ENCODE data around the gene RGS7. TPM values are rescaled to one million over a fixed set of nuclear protein-coding genes. Genes with fewer than 3 reads are reported as not detected.

Gene RGS7
- polyA plus RNA-seq, 1 donor from 2014 or later = 24.2 TPM

- no peaks in the 10 kb centered on the region for H3K36me3 ChIP-seq (ENCODE audit: insufficient read depth, low read length)
- H2AFZ ChIP-seq (ENCODE audit: low read depth, low read length) = no peak overlapping the region
- H4K20me1 ChIP-seq (ENCODE audit: insufficient read depth) = no peaks in the 10 kb centered on the region
- H3K9me3 ChIP-seq (ENCODE audit: low read length) = no peaks in the 10 kb centered on the region
- no peaks in the 10 kb centered on the region for H3F3A ChIP-seq (ENCODE audit: insufficient read depth, low read length, poor library complexity, severe bottlenecking)
- peak overlapping the region; percentile 82 for H3K4me3 ChIP-seq (ENCODE audit: low read length)
- no peak for TF ChIP-seq CTCF (IDR thresholded peaks at IDR 0.05; ENCODE audit: poor library complexity, severe bottlenecking)
- TF ChIP-seq EZH2 (IDR thresholded peaks at IDR 0.05; ENCODE audit: borderline replicate concordance, insufficient read depth, low read length, poor library complexity, severe bottlenecking) = no peak
- TF ChIP-seq SMC3 (conservative IDR thresholded peaks at IDR 0.05; ENCODE audit: poor library complexity) = no peak
- TF ChIP-seq MXI1 (conservative IDR thresholded peaks at IDR 0.05; ENCODE audit: poor library complexity, severe bottlenecking) = no peak
- no peak for TF ChIP-seq RAD21 (conservative IDR thresholded peaks at IDR 0.05)
- no peak for TF ChIP-seq TAF1 (IDR thresholded peaks at IDR 0.05; ENCODE audit: low read depth)
- no peak overlapping the region for H3K27ac ChIP-seq (ENCODE audit: low read length)
- peak overlapping the region; percentile 43 for H3K4me2 ChIP-seq (ENCODE audit: low read length)
- H3K79me2 ChIP-seq (replicated peaks; ENCODE audit: insufficient read depth, low read length) = peaks cover 7% of the 10 kb centered on the region
- H3K9me2 ChIP-seq (ENCODE audit: insufficient read depth, low read length) = no peaks in the 10 kb centered on the region
- peaks cover 9% of the 10 kb centered on the region for H3K27me3 ChIP-seq (ENCODE audit: insufficient read depth, low read depth, low read length)
- H3K9ac ChIP-seq (ENCODE audit: low read length) = peak overlapping the region; percentile 71
Measured at GRCh38 chr1:241355311-241356010, 1.5 kb downstream of the RGS7 start.

GRCh38 chr1:241352401-241352800 lies 4.6 kb downstream of the RGS7 start:
- Histone ChIP-seq H3K27me3 (ENCODE audit: insufficient read depth, low read depth, low read length) (no peaks in the 10 kb centered on the region), H3K36me3 (ENCODE audit: insufficient read depth, low read length) (no peaks in the 10 kb centered on the region), H3K9me3 (ENCODE audit: low read length) (no peaks in the 10 kb centered on the region), H3K4me2 (ENCODE audit: low read length) (no peak overlapping the region), H3K4me3 (ENCODE audit: low read length) (no peak overlapping the region), H2AFZ (ENCODE audit: low read depth, low read length) (no peak overlapping the region), H3K79me2 (replicated peaks; ENCODE audit: insufficient read depth, low read length) (peaks cover 7% of the 10 kb centered on the region), H3K9me2 (ENCODE audit: insufficient read depth, low read length) (no peaks in the 10 kb centered on the region), H4K20me1 (ENCODE audit: insufficient read depth) (no peaks in the 10 kb centered on the region), H3F3A (ENCODE audit: insufficient read depth, low read length, poor library complexity, severe bottlenecking) (no peaks in the 10 kb centered on the region), H3K27ac (ENCODE audit: low read length) (no peak overlapping the region), H3K9ac (ENCODE audit: low read length) (no peak overlapping the region)
- TF ChIP-seq REST (IDR thresholded peaks at IDR 0.05; ENCODE audit: borderline replicate concordance) = no peak
- no peak for TF ChIP-seq SMC3 (conservative IDR thresholded peaks at IDR 0.05; ENCODE audit: poor library complexity)
- no peak for TF ChIP-seq EP300 (conservative IDR thresholded peaks at IDR 0.05; ENCODE audit: poor library complexity, severe bottlenecking)
